ENCODE data around the gene NINL.

Gene NINL

DNA sequence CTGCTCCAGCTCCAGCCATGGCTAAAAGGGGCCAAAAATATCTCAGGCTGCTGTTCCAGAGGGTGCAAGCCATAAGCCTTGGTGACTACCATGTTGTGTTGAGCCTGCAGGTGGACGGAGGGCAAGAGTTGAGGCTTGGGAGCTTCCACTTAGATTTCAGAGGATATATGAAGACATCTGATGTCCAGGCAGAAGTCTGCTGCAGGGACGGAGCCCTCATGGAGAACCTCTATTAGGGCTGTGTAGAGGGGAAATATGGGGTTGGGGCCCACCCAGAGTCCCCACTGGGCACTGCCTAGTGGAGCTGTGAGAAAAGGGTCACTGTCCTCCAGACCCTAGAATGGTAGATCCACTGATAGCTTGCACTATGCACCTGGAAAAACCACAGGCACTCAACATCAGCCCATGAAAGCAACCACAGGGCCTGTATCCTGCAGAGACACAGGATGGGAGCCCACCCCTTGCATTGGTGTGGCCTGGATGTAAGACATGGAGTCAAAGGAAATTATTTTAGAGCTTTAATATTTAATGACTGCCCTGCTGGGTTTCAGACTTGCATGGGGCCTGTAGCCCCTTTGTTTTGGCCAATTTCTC lies 70.5 kb downstream of the NINL start:
- TF ChIP-seq TAF1 (IDR thresholded peaks at IDR 0.05; ENCODE audit: borderline replicate concordance, insufficient read depth, low read length) (no peak), SIN3A (IDR thresholded peaks at IDR 0.05; ENCODE audit: borderline replicate concordance, insufficient read depth, low read length) (no peak), FOXP2 (optimal IDR thresholded peaks at IDR 0.05; ENCODE audit: borderline replicate concordance, extremely low read depth, extremely low read length, insufficient read depth) (no peak), POLR2AphosphoS5 (IDR thresholded peaks at IDR 0.05; ENCODE audit: low read depth, low read length) (no peak)
- TF ChIP-seq, protein P1, sequence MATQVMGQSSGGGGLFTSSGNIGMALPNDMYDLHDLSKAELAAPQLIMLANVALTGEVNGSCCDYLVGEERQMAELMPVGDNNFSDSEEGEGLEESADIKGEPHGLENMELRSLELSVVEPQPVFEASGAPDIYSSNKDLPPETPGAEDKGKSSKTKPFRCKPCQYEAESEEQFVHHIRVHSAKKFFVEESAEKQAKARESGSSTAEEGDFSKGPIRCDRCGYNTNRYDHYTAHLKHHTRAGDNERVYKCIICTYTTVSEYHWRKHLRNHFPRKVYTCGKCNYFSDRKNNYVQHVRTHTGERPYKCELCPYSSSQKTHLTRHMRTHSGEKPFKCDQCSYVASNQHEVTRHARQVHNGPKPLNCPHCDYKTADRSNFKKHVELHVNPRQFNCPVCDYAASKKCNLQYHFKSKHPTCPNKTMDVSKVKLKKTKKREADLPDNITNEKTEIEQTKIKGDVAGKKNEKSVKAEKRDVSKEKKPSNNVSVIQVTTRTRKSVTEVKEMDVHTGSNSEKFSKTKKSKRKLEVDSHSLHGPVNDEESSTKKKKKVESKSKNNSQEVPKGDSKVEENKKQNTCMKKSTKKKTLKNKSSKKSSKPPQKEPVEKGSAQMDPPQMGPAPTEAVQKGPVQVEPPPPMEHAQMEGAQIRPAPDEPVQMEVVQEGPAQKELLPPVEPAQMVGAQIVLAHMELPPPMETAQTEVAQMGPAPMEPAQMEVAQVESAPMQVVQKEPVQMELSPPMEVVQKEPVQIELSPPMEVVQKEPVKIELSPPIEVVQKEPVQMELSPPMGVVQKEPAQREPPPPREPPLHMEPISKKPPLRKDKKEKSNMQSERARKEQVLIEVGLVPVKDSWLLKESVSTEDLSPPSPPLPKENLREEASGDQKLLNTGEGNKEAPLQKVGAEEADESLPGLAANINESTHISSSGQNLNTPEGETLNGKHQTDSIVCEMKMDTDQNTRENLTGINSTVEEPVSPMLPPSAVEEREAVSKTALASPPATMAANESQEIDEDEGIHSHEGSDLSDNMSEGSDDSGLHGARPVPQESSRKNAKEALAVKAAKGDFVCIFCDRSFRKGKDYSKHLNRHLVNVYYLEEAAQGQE (IDR thresholded peaks at IDR 0.05; ENCODE audit: insufficient read depth in 1 of 2, low read depth in 2 of 2, low read length in 2 of 2): no peak

DNA sequence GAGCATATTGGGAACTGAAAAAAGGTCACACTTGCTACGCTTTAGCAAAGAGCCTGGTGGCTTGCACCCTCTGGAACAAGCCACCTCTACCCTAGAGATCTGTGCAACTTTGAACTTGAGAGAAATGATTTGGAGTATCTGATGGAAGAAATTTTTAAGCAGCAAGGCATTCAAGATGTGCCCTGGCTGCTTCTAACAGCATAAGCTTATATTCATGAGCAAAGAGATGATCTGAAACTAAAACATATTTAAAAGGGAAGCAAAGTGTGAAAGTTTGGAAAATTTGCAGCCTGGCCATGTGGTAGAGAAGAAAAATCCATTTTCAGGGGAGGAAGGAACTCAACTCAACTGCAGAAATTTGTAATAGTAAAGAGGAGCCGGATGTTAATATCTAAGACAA lies 71.1 kb downstream of the NINL start:
- TF ChIP-seq SIN3A (IDR thresholded peaks at IDR 0.05; ENCODE audit: borderline replicate concordance, insufficient read depth, low read length): no peak
- no peak for TF ChIP-seq TAF1 (IDR thresholded peaks at IDR 0.05; ENCODE audit: borderline replicate concordance, insufficient read depth, low read length)
- no peak for TF ChIP-seq FOXP2 (optimal IDR thresholded peaks at IDR 0.05; ENCODE audit: borderline replicate concordance, extremely low read depth, extremely low read length, insufficient read depth)
- TF ChIP-seq, protein P1 (IDR thresholded peaks at IDR 0.05; ENCODE audit: insufficient read depth in 1 of 2, low read depth in 2 of 2, low read length in 2 of 2): no peak
- no peak for TF ChIP-seq POLR2AphosphoS5 (IDR thresholded peaks at IDR 0.05; ENCODE audit: low read depth, low read length)

DNA sequence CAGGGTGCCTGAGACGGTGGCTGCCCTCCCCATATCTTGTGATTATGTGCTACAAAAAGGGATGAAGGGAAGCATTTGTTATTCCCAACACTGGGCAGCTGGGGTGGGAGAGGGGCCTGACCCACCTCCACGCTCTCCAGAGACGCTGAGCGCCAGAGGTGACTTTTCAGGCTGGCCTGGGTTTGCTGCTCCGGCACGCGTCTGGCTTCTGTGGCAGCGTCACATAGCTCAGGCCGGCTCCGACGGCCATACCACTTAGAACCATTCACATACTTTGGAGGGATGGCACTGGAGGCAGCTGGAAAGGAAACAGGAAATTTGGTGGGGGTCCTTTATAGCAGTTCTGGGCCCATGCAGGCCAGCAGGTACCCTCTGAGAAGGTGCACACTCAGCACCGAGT lies 72.6 kb downstream of the NINL start:
- no peak for TF ChIP-seq POLR2AphosphoS5 (IDR thresholded peaks at IDR 0.05; ENCODE audit: low read depth, low read length)
- TF ChIP-seq SIN3A (IDR thresholded peaks at IDR 0.05; ENCODE audit: borderline replicate concordance, insufficient read depth, low read length): no peak
- no peak for TF ChIP-seq FOXP2 (optimal IDR thresholded peaks at IDR 0.05; ENCODE audit: borderline replicate concordance, extremely low read depth, extremely low read length, insufficient read depth)
- no peak for TF ChIP-seq TAF1 (IDR thresholded peaks at IDR 0.05; ENCODE audit: borderline replicate concordance, insufficient read depth, low read length)
- TF ChIP-seq, protein P1 (IDR thresholded peaks at IDR 0.05; ENCODE audit: insufficient read depth in 1 of 2, low read depth in 2 of 2, low read length in 2 of 2): no peak

DNA sequence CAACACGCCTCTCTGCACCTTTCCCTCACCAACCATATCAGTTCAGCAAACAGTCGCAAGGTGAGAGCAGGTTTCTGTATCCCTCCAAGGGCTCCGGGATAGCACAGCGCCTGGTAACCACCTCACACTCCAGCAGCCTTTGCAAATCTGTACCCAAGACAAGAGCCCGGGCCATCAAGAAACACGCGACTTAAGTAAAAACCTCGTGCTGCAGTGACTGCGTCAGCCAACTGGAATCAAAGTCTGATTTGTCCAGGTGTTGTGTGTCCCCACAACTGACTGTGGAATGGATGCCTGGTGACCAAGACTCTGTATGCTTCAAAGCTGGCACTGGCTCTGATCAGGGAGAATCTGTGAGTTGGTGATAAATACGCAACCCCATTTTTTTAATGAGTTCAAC lies 74.1 kb downstream of the NINL start:
- TF ChIP-seq TAF1 (IDR thresholded peaks at IDR 0.05; ENCODE audit: borderline replicate concordance, insufficient read depth, low read length) (no peak), SIN3A (IDR thresholded peaks at IDR 0.05; ENCODE audit: borderline replicate concordance, insufficient read depth, low read length) (no peak), FOXP2 (optimal IDR thresholded peaks at IDR 0.05; ENCODE audit: borderline replicate concordance, extremely low read depth, extremely low read length, insufficient read depth) (no peak), POLR2AphosphoS5 (IDR thresholded peaks at IDR 0.05; ENCODE audit: low read depth, low read length) (no peak)
- TF ChIP-seq, protein P1 (IDR thresholded peaks at IDR 0.05; ENCODE audit: insufficient read depth in 1 of 2, low read depth in 2 of 2, low read length in 2 of 2): no peak
